H9 (cell line): ENCODE results near the gene MOV10L1. TPM values are rescaled to one million over a fixed set of nuclear protein-coding genes. Genes with fewer than 3 reads are reported as not detected.

Experiments used
- DNase-seq: peaks from one replicate; pipeline ENCODE4 v3.0.0-alpha.2; 2017
- H2AFZ ChIP-seq: one replicate; pipeline ENCODE4 v1.6.1; 2013; ENCODE audit warnings: mild to moderate bottlenecking, low read length, control low read depth, moderate library complexity
- H2AK5ac ChIP-seq: 2 replicates; pipeline ENCODE4 v1.6.1; 2013; ENCODE audit warnings: low read length, control low read depth, mixed read lengths; ENCODE audit not compliant: insufficient read length
- H2BK120ac ChIP-seq: one replicate; pipeline ENCODE4 v1.6.1; 2013; ENCODE audit warnings: low read depth, mild to moderate bottlenecking, low read length, control low read depth, inconsistent platforms; ENCODE audit not compliant: poor library complexity, severe bottlenecking
- H2BK12ac ChIP-seq: 2 replicates; pipeline ENCODE4 v1.6.1; 2013; ENCODE audit warnings: low read length, control low read depth, mixed read lengths, low read depth; ENCODE audit not compliant: insufficient read length
- H2BK15ac ChIP-seq: 2 replicates; pipeline ENCODE4 v1.6.1; 2013; ENCODE audit warnings: low read depth, low read length, control low read depth
- H2BK20ac ChIP-seq: one replicate; pipeline ENCODE4 v1.6.1; 2013; ENCODE audit warnings: low read depth, mild to moderate bottlenecking, low read length, control low read depth, inconsistent platforms; ENCODE audit not compliant: poor library complexity, severe bottlenecking
- H2BK5ac ChIP-seq: 2 replicates; pipeline ENCODE4 v1.6.1; 2013; ENCODE audit warnings: low read length, control low read depth, mixed read lengths; ENCODE audit not compliant: insufficient read length
- H3K14ac ChIP-seq: 2 replicates; pipeline ENCODE4 v1.6.1; 2013; ENCODE audit warnings: low read length, control low read depth; ENCODE audit not compliant: insufficient read depth
- H3K18ac ChIP-seq: 2 replicates; pipeline ENCODE4 v1.6.1; 2013; ENCODE audit warnings: low read depth, mild to moderate bottlenecking, mixed read lengths, low read length, control low read depth; ENCODE audit not compliant: insufficient read length
- H3K23ac ChIP-seq: 2 replicates; pipeline ENCODE4 v1.6.1; 2013; ENCODE audit warnings: low read length, control low read depth, mixed read lengths, low read depth; ENCODE audit not compliant: insufficient read length
- H3K23me2 ChIP-seq: 2 replicates; pipeline ENCODE4 v1.6.1; 2013; ENCODE audit warnings: low read depth, mild to moderate bottlenecking, mixed read lengths, low read length, control low read depth; ENCODE audit not compliant: insufficient read length, poor library complexity, severe bottlenecking
- H3K27ac ChIP-seq: 2 replicates; pipeline ENCODE4 v1.5.1; 2013; ENCODE audit warnings: low read length, control low read depth, mixed read lengths, low read depth; ENCODE audit not compliant: insufficient read length
- H3K27me3 ChIP-seq: 2 replicates; pipeline ENCODE4 v1.6.1; 2013; ENCODE audit warnings: low read length, control low read depth, inconsistent platforms; ENCODE audit not compliant: insufficient read depth
- H3K4ac ChIP-seq: 2 replicates; pipeline ENCODE4 v1.6.1; 2013; ENCODE audit warnings: low read depth, mild to moderate bottlenecking, control low read depth, inconsistent platforms, low read length, moderate library complexity
- H3K4me1 ChIP-seq: 2 replicates; pipeline ENCODE4 v1.6.1; 2013; ENCODE audit warnings: low read length, control low read depth, inconsistent platforms; ENCODE audit not compliant: insufficient read depth
- H3K4me2 ChIP-seq: 2 replicates; pipeline ENCODE4 v1.6.1; 2013; ENCODE audit warnings: low read length, control low read depth, mixed read lengths; ENCODE audit not compliant: insufficient read length, insufficient read depth
- H3K56ac ChIP-seq: 2 replicates; pipeline ENCODE4 v1.6.1; 2013; ENCODE audit warnings: low read depth, mild to moderate bottlenecking, mixed read lengths, low read length, control low read depth; ENCODE audit not compliant: insufficient read length
- H3K79me1 ChIP-seq: 2 replicates; pipeline ENCODE4 v1.6.1; 2013; ENCODE audit warnings: low read depth, mild to moderate bottlenecking, moderate library complexity, low read length, control low read depth, inconsistent platforms; ENCODE audit not compliant: insufficient read depth, poor library complexity, severe bottlenecking
- H3K79me2 ChIP-seq: 2 replicates; pipeline ENCODE4 v1.6.1; 2013; ENCODE audit warnings: low read length, control low read depth, inconsistent platforms; ENCODE audit not compliant: insufficient read depth
- H3K9ac ChIP-seq: 2 replicates; pipeline ENCODE4 v1.6.1; 2013; ENCODE audit warnings: low read length, control low read depth, mixed read lengths; ENCODE audit not compliant: insufficient read length; ENCODE audit errors: extremely low read depth
- H3K9me3 ChIP-seq: one replicate; pipeline ENCODE4 v1.6.1; 2013; ENCODE audit warnings: low read depth, low read length, inconsistent platforms; ENCODE audit not compliant: control insufficient read depth
- H3T11ph ChIP-seq: one replicate; pipeline ENCODE4 v1.6.1; 2013; ENCODE audit warnings: mild to moderate bottlenecking, low read length, control low read depth, inconsistent platforms
- H4K20me1 ChIP-seq: one replicate; pipeline ENCODE4 v1.6.1; 2013; ENCODE audit not compliant: control insufficient read depth, insufficient read length, insufficient read depth
- H4K5ac ChIP-seq: 2 replicates; pipeline ENCODE4 v1.6.1; 2013; ENCODE audit warnings: low read depth, mild to moderate bottlenecking, mixed read lengths, low read length, control low read depth; ENCODE audit not compliant: insufficient read length
- H4K8ac ChIP-seq: replicated peaks from 2 replicates; pipeline ENCODE4 v1.6.1; 2013; ENCODE audit warnings: low read length, control low read depth, mixed read lengths, low read depth; ENCODE audit not compliant: insufficient read length
- H4K91ac ChIP-seq: 2 replicates; pipeline ENCODE4 v1.6.1; 2013; ENCODE audit warnings: low read depth, mild to moderate bottlenecking, moderate library complexity, mixed read lengths, low read length, control low read depth; ENCODE audit not compliant: insufficient read length
- H3K27ac Mint-ChIP-seq, 3 experiments: 2 replicates in 2 of 3; 3 replicates in 1 of 3; pipeline ENCODE4 v1.8.0; 2020 to 2021; ENCODE audit warnings: mixed read lengths in 3 of 3, mild to moderate bottlenecking in 1 of 3, moderate library complexity in 1 of 3
- H3K27me3 Mint-ChIP-seq: 2 replicates; pipeline ENCODE4 v1.8.0; 2021; ENCODE audit warnings: low read depth, mild to moderate bottlenecking, moderate library complexity, mixed read lengths
- H3K36me3 Mint-ChIP-seq, 3 experiments: 2 replicates in 2 of 3; 3 replicates in 1 of 3; pipeline ENCODE4 v1.8.0; 2020 to 2021; ENCODE audit warnings: low read depth in 3 of 3, mixed read lengths in 3 of 3; ENCODE audit not compliant: insufficient read depth in 1 of 3
- H3K4me1 Mint-ChIP-seq, 2 experiments: 2 replicates each; pipeline ENCODE4 v1.8.0; 2020; ENCODE audit warnings: mixed read lengths in 2 of 2
- H3K4me3 Mint-ChIP-seq, 2 experiments: 2 replicates in 1 of 2; 3 replicates in 1 of 2; pipeline ENCODE4 v1.8.0; 2020 to 2021; ENCODE audit warnings: mild to moderate bottlenecking in 2 of 2, mixed read lengths in 2 of 2, moderate library complexity in 1 of 2
- H3K9me3 Mint-ChIP-seq, 2 experiments: 2 replicates in 1 of 2; 3 replicates in 1 of 2; pipeline ENCODE4 v1.8.0; 2020; ENCODE audit warnings: mild to moderate bottlenecking in 2 of 2, mixed read lengths in 2 of 2, moderate library complexity in 1 of 2
- CTCF ChIP-seq: fragments of 200-600 bp; sonication (generic); conservative IDR thresholded peaks from 3 replicates; pipeline ENCODE4 v1.8.0; 2021; ENCODE audit warnings: antibody characterized with exemption, mild to moderate bottlenecking
- WGBS: extraction: QIAGEN DNeasy Blood & Tissue Kit; methylation state at CpG from one replicate; pipeline ENCODE4 v1.1.7; 2013; ENCODE audit warnings: missing lambda C conversion rate, low lambda C conversion rate, mixed read lengths; ENCODE audit not compliant: insufficient read length; ENCODE audit errors: extremely low coverage; 5-methylcytosine and 5-hydroxymethylcytosine counted together
- total RNA-seq: library from RNA; stranded (reverse); gene quantifications from 2 replicates; pipeline ENCODE4 v1.2.1, GENCODE V29; 2021

Gene MOV10L1
- total RNA-seq, 1 experiment from 2014 or later = not detected

GRCh38 chr22:50118129-50118528 lies 28.3 kb downstream of the MOV10L1 start:
- no peak overlapping the region for H3K27ac Mint-ChIP-seq
- TF ChIP-seq CTCF = no peak
- H3K4me2 ChIP-seq = no peak overlapping the region

More at GRCh38 chr22:50118129-50118528, 28.3 kb downstream of the MOV10L1 start:
- Histone ChIP-seq H4K91ac (no peak overlapping the region), H3K79me1 (no peaks in the 10 kb centered on the region), H2BK15ac (no peak overlapping the region), H2BK12ac (no peak overlapping the region), H3K23ac (no peak overlapping the region), H3K27me3 (no peaks in the 10 kb centered on the region), H2BK120ac (no peak overlapping the region), H3K27ac (no peak overlapping the region), H3K14ac (no peak overlapping the region), H2AFZ (no peak overlapping the region), H4K20me1 (no peaks in the 10 kb centered on the region), H3K18ac (no peak overlapping the region), H2BK20ac (no peak overlapping the region), H3K4me1 (no peaks in the 10 kb centered on the region), H3T11ph (no peak overlapping the region), H3K4ac (no peak overlapping the region), H2BK5ac (no peak overlapping the region), H3K79me2 (no peaks in the 10 kb centered on the region), H3K56ac (no peak overlapping the region), H4K8ac (no peak overlapping the region), H3K23me2 (no peaks in the 10 kb centered on the region), H4K5ac (no peak overlapping the region), H3K9ac (no peak overlapping the region), H2AK5ac (no peak overlapping the region), H3K9me3 (no peaks in the 10 kb centered on the region)
- no peak for DNase-seq
- Mint-ChIP-seq H3K9me3 (peaks cover 3% of the 10 kb centered on the region in 2 experiments; a peak in 4 of 5 replicates), H3K4me1 (peaks cover 0 to 6% of the 10 kb centered on the region in 2 experiments; a peak in 3 of 4 replicates), H3K27me3 (peaks cover 38% of the 10 kb centered on the region), H3K4me3 (no peak overlapping the region), H3K36me3 (no peaks in the 10 kb centered on the region)
- no CpG with 5 or more reads among the region's 3 CpGs for WGBS
